Measurements from ENCODE around the gene TSSK1B.

Gene TSSK1B

DNA sequence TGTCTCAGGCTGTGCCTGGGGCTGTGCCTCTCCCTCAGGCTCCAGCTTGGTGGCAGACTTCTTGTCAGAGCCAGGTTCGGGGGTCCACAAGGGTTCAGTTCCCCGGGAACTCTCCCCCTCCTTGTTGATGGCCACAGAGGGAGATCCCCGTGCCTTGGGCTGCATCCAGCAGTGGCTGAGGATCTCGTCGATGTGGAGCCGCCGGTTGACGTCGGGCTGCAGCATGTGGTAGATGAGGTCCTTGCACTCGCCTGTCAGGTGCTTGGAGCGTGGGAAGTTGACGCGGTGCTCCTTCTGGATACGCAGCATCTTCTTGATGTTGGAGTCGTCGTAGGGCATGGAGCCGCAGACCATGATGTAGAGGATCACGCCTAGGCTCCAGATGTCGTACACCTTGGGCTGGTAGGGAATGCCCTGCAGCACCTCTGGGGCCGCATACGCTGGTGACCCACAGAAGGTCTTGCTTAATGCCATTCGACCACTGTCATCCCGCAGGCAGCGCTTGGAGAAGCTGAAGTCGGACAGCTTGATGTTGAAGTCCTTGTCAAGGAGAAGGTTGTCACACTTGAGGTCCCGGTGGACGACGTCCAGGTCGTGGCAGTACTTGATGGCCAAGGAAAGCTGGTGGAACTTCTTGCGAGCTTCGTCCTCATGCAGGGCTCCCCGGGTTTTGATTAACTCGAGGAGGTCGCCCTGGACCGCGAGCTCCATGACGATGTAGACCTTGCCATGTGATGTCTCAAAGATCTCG is 752 bp downstream of the TSSK1B start:
- TF ChIP-seq GATA2 (IDR thresholded peaks at IDR 0.05; ENCODE audit: low read depth, low read length) (no peak), GATA3 (IDR thresholded peaks at IDR 0.05; ENCODE audit: low read depth, low read length) (no peak)

DNA sequence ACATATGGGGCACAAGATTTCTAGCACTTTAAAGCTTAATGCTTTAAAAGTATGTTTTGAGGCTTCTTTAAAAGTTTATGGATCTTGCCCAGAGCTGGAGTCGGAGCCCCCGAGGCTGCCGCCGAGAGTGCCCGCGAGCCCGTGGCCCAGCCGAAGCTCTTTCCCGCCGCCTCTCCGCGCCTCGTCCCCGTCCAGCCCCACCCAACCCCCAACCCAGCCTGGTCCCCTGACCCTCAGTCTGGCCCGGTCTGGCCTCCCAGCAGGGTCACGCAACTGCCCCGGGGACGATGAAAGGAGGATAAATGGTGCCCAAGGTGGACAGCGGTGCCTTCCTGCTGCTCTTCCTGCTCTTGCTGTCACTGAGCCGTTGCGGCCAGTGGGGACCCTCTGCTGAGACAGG is 1.7 kb downstream of the TSSK1B start:
- TF ChIP-seq GATA2 (IDR thresholded peaks at IDR 0.05; ENCODE audit: low read depth, low read length) (no peak), GATA3 (IDR thresholded peaks at IDR 0.05; ENCODE audit: low read depth, low read length) (no peak)

DNA sequence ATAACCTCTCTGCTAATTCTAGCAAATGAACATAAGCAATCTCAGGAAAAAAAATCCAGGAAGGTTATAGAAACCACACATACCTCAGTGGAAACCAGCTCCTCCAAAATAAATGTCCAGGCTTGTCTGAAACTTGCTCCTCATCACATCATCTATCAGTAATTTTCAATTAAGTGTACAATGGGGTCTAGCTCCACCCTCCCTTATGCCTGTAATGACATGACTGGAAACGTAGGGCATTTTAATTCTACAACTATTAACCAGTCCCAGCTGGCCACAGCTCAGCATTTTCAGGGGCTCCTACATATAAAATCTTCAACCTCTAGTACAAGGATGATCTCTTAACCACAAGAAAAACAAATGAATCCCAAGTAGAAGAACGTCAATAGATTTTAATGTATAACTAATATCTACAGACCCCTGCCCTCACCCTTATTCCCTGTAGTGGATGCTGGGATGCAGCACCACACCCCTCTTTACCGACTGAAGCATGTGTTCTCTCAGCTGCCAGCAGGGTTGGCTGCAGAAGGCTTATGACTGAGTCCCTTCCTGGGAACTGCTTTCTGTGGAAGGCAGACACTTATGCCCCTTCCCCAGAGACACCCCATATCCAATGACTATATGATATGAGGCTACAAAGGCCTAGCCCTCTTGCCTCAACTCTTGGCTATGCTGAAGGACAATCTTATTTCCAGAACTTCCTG is 6.8 kb downstream of the TSSK1B start:
- TF ChIP-seq GATA2 (IDR thresholded peaks at IDR 0.05; ENCODE audit: low read depth, low read length), result no peak
- no peak for TF ChIP-seq GATA3 (IDR thresholded peaks at IDR 0.05; ENCODE audit: low read depth, low read length)

DNA sequence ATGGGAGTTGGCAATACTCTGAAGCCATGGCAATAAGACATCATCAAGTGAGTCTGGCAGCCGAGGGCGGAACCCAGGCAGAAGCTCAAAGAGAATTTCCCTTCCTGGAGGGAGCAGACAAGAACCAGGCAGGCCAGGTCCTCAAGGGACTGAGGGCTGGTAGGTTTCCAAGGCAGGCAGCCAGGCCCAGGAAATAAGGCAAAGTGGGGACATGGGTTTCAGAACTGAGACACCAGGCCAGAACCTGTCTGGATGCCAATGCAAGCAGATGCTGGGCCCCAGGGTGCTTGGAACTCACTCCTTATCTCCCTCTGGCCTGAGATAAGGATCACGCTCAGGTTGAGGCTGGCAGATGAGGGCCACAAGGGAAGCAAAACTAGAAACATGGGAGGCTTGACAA is 8.9 kb downstream of the TSSK1B start:
- no peak for TF ChIP-seq GATA3 (IDR thresholded peaks at IDR 0.05; ENCODE audit: low read depth, low read length)
- no peak; the same call in 1 of the 2 replicates for TF ChIP-seq GATA2 (IDR thresholded peaks at IDR 0.05; ENCODE audit: low read depth, low read length)

DNA sequence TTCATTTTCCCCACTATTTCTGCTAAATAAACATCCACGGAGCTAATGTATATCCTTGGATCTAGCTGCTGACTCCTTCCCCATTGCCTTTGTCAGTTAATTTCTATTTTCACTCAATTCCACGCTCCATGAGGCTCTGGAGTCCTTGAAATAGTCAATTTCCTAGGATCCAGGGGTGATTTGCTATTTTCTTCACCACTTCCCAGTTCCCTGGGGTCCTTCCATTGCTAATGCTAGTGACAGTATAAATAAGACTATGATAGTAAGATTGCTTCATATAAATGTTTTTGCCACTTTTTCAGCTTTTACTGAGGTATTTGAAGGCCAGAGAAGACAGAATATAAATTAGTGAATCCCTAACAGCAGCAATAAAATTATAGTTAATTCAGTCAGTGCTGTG is 13.1 kb downstream of the TSSK1B start:
- no peak for TF ChIP-seq GATA3 (IDR thresholded peaks at IDR 0.05; ENCODE audit: low read depth, low read length)
- no peak for TF ChIP-seq GATA2 (IDR thresholded peaks at IDR 0.05; ENCODE audit: low read depth, low read length)

DNA sequence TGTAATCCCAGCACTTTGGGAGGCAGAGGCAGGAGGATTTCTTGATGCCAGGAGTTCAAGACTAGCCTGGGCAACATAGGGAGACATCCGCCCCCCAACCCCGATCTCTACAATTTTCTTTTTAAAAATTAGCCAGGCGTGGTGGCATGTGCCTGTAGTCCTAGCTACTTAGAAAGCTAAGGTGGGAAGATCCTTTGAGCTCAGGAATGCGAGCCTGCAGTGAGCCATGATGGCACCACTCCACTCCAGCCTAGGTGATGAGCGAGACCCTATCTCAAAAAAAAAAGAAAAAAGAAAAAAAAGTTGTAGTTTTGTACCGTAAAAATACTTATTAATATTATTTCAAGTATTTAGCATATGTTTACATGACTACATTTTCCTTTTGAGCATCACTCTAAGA is 29.3 kb downstream of the TSSK1B start:
- TF ChIP-seq GATA2 (IDR thresholded peaks at IDR 0.05; ENCODE audit: low read depth, low read length), result no peak
- no peak for TF ChIP-seq GATA3 (IDR thresholded peaks at IDR 0.05; ENCODE audit: low read depth, low read length)

DNA sequence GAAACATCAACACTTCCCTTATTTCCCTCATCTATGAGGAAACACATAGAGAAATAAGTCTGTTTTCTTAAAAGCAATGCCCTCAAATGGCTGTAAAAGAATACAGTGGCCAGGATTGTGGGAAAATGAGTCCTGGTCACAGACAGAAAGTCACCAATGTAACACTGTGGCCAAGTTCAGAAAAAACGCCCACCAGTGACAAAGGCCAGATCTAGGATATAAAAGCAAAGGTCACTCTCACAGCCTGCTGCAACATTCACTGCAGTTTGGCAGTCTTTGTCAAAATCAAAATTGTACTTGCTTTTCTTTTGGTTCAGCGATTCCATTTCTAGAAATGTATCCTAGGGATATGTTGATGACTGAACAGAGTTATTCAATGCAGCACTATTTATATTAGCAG is 30.5 kb downstream of the TSSK1B start:
- TF ChIP-seq GATA3 (IDR thresholded peaks at IDR 0.05; ENCODE audit: low read depth, low read length) (no peak), GATA2 (IDR thresholded peaks at IDR 0.05; ENCODE audit: low read depth, low read length) (no peak)

DNA sequence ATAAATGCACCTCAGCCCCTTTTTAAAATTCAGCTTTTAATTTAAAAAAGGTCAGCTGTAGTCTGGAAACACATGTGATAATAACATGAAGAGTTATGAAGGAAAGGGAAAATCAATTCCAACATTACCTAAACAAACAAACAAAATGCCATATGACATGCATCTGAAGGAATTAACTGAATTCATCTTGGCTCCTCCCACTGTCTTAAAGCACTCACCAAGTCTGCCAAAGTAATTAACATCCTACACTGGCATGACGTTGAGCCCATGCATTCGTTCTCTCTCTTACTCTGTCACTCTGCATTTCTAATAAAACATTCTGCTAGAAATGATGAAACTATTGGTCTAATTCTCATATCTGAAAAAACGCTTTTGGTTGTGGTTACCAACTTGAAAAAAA is 37.7 kb downstream of the TSSK1B start:
- TF ChIP-seq GATA2 (IDR thresholded peaks at IDR 0.05; ENCODE audit: low read depth, low read length) (no peak), GATA3 (IDR thresholded peaks at IDR 0.05; ENCODE audit: low read depth, low read length) (no peak)

DNA sequence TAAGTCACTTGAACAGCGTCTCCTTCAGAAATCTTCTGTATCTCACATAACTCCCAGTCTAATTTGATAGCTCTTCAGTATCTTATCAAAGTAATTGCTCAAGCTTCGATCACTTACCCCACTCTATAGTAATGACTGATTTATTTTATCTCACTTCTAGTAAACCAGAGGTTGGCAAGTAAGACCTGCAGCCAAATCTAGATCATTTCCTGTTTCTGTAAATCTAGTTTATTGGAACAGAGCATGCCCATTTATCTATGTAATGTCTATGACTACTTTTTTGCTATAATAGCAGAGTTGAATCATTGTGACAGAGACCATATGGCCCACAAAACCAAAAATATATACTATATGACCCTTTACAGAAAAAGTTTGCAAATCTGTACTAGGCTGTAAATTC is 40.1 kb downstream of the TSSK1B start:
- no peak for TF ChIP-seq GATA3 (IDR thresholded peaks at IDR 0.05; ENCODE audit: low read depth, low read length)

DNA sequence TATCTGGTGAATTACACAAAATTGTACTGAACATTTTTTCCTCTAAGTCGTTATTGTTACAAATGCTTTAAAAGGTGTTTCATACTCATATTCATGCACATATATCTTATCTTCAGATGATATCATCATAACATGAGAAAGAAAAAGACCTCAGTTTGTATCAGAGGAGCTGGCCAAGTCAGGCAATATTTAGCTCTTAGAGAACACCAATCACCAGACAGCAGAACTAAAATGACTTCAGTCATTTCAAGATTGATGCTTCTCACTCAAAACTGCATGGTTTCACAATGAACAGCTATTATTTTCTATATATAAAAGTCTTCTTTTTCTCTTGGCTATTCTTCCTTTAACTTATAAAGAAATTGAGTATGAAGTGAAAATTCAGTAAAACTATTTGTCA is 44.6 kb downstream of the TSSK1B start:
- no peak for TF ChIP-seq GATA3 (IDR thresholded peaks at IDR 0.05; ENCODE audit: low read depth, low read length)

DNA sequence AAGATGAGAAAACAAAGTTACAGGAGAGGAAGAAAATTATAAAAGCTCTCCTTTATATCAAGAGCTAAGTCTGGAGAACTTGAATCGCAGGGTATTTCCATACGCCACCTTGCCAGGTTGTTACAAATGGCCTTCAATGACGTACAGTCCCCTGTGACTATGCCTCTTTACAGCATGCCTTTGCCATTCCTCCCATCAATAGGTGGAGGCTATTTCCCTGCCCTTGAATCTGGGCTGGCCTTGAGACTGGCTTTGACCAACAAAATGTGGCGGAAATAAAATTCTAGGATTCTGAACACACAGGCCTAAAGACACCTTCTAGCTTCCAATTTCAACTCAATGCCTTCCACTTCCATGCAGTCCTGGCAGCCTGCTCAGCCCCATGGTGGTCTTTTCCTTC is 45.7 kb downstream of the TSSK1B start:
- TF ChIP-seq GATA2 (IDR thresholded peaks at IDR 0.05; ENCODE audit: low read depth, low read length) (no peak), GATA3 (IDR thresholded peaks at IDR 0.05; ENCODE audit: low read depth, low read length) (no peak)

DNA sequence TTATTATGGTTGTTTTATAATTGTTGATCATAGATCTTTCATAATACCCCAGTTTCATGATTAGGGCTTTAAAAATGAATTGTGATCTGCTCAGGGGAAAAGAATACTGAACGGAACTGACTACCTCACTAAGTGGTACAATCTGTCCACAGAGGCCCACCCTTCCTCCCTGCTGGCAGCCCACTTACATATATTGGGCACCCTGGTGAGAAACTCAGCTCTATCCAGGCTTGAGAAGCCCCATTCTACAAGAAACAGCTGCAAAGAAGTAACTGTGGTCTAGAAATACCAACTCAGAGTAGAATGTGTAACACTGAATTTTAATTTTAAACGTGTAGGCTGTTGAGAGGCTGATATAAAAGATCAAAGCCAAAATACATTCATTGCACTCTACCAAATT is 46.9 kb downstream of the TSSK1B start:
- TF ChIP-seq GATA2 (IDR thresholded peaks at IDR 0.05; ENCODE audit: low read depth, low read length), result no peak
- no peak for TF ChIP-seq GATA3 (IDR thresholded peaks at IDR 0.05; ENCODE audit: low read depth, low read length)

DNA sequence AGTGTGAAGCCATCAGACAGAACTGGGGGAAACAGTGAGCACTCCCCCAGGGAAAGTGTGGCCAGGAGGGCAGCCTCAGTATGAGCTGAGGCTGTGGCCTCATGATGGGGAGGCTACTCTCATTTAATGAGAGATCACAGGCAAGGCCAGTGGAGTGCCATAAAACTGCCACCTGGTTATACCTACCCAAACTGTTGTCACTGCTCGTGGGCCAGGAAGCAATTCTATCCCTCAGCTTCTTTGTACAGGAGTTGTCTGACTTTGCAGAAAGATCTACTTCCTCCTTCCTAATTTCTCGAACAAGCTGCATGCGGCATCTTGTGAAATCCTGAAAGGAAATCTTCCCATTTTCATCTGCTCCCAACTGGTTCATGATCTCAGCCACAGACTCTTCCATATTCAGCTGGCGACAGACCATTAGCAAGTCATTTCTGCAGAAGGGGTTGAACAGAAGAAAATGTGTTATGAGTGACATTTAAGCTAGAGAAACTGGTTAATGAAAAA is 50.0 kb downstream of the TSSK1B start:
- TF ChIP-seq GATA2 (IDR thresholded peaks at IDR 0.05; ENCODE audit: low read depth, low read length) (no peak), GATA3 (IDR thresholded peaks at IDR 0.05; ENCODE audit: low read depth, low read length) (no peak)

DNA sequence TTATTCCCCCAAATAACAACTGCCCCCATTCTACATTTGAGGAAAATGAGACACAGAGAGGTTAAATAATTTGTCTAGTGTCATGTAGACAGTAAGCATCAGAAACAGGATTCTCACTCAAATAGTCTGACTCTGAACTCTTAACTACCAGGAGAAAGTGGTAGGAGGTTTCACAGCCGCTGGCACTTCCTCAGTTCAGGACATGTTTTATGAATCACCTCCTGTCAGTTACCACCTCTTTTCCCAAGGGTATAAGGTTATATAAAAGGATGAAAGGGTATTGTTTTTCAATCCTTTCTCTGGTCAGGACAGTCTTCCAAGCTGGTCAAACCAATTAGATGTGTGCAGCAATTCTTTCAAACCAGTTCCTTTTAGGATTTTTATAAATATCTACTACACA is 52.1 kb downstream of the TSSK1B start:
- no peak for TF ChIP-seq GATA3 (IDR thresholded peaks at IDR 0.05; ENCODE audit: low read depth, low read length)
- TF ChIP-seq GATA2 (IDR thresholded peaks at IDR 0.05; ENCODE audit: low read depth, low read length), result no peak

Measured in SH-SY5Y (cell line).